Stimulated activated CD4-positive, alpha-beta T cell treated with anti-CD3 and anti-CD28 coated beads, TNF-alpha, amount 100 ng/mL, for 4 hours (primary cell): ENCODE results near the gene YDJC.
"Not testable (repeated sequence)": the region's sequence is repeated elsewhere in the genome, so short reads cannot be mapped to it uniquely, and the experiment has no call there.

Source experiments
- DNase-seq, 3 experiments: peaks; one replicate each; pipeline ENCODE4 v3.0.0-alpha.2; 2020; ENCODE audit warnings: low read depth in 3 of 3

Gene YDJC

GRCh38 chr22:21652010-21652546 is 22.3 kb upstream of the YDJC start:
- peak; percentile 55 to 71 (median 66) for DNase-seq

GRCh38 chr22:21651521-21652009 is 21.7 kb upstream of the YDJC start:
- DNase-seq: no peak

GRCh38 chr22:21650823-21651520 is 21.1 kb upstream of the YDJC start:
- DNase-seq: no peak

GRCh38 chr22:21650280-21650679 is 20.5 kb upstream of the YDJC start:
- DNase-seq: no peak

- DNase-seq: peak in 2 of 3 experiments; percentile 62 to 63
Observed at GRCh38 chr22:21646608-21647590, 17.1 kb upstream of the YDJC start.

- DNase-seq: not testable (repeated sequence)
Observed at GRCh38 chr22:21645513-21645912, 15.7 kb upstream of the YDJC start.

- no peak for DNase-seq
Observed at GRCh38 chr22:21643533-21644357, 13.9 kb upstream of the YDJC start.

- DNase-seq: peak; percentile 38 to 44 (median 39)
Observed at GRCh38 chr22:21642584-21643448, 13.0 kb upstream of the YDJC start.

- DNase-seq: peak; percentile 94 to 97 (median 97)
Observed at GRCh38 chr22:21641789-21642583, 12.2 kb upstream of the YDJC start, which contains the start of gene SDF2L1. Gene SDF2L1 (plus strand): TSS chr22:21642302. CDS start chr22:21642337, 35 bp downstream.

- no peak for DNase-seq
Observed at GRCh38 chr22:21641417-21641788, 11.6 kb upstream of the YDJC start.

- no peak for DNase-seq
Observed at GRCh38 chr22:21640810-21641209, 11.0 kb upstream of the YDJC start.

- no peak for DNase-seq
Observed at GRCh38 chr22:21639359-21639758, 9.5 kb upstream of the YDJC start.

GRCh38 chr22:21637450-21637849 is 7.6 kb upstream of the YDJC start:
- not testable (repeated sequence) for DNase-seq

- DNase-seq: no peak
Observed at GRCh38 chr22:21636629-21637218, 6.9 kb upstream of the YDJC start.

GRCh38 chr22:21635771-21636510 is 6.1 kb upstream of the YDJC start:
- no peak for DNase-seq

- DNase-seq: no peak
Observed at GRCh38 chr22:21634844-21635243, 5.0 kb upstream of the YDJC start.

- DNase-seq: no peak
Observed at GRCh38 chr22:21634081-21634480, 4.3 kb upstream of the YDJC start.

- DNase-seq: no peak
Observed at GRCh38 chr22:21633481-21633880, 3.7 kb upstream of the YDJC start.
